IMR-90 (cell line): Measurements from ENCODE around the gene RIN1. TPM values are rescaled to one million over a fixed set of nuclear protein-coding genes. Genes with fewer than 3 reads are reported as not detected.
A peak's percentile ranks its signal among the peaks of the same experiment; 100 is the strongest.

Source experiments
- ATAC-seq: fragments of 200-7000 bp; cut with Tn5 transposase; 2 replicates; pipeline ENCODE4 v1.9.1; 2020; ENCODE audit warnings: low read depth, mild to moderate bottlenecking, moderate library complexity
- BruUV-seq: library from RNA; stranded (reverse); fragments of 400-500 nt; replicated peaks from 2 replicates; lab custom pipeline; 2021; lab: Mats Ljungman, UMichigan
- CTCF ChIA-PET: fragments of 300-600 bp; formaldehyde crosslinking; extraction: SDS; loops from one replicate; lab custom pipeline; 2021; ENCODE audit warnings: antibody characterized with exemption; lab: Yijun Ruan, JAX
- POLR2A ChIA-PET: fragments of 300-600 bp; sonication (Branson Sonifier 250); formaldehyde crosslinking; loops from one replicate; lab custom pipeline; 2022; ENCODE audit warnings: antibody characterized with exemption; ENCODE audit not compliant: unreplicated experiment; lab: Charles Lee
- DNase-seq: peaks from one replicate; pipeline ENCODE4 v3.0.0; 2013
- H2AFZ ChIP-seq: replicated peaks from 2 replicates; pipeline ENCODE3; 2013; ENCODE audit warnings: low read length, mild to moderate bottlenecking; ENCODE audit not compliant: poor library complexity
- H2AK5ac ChIP-seq: 2 replicates; pipeline ENCODE4 v1.6.1; 2013; ENCODE audit warnings: low read depth, low read length, inconsistent platforms
- H2AK9ac ChIP-seq: replicated peaks from 2 replicates; pipeline ENCODE3; 2013; ENCODE audit warnings: mild to moderate bottlenecking, low read depth, low read length, moderate library complexity; ENCODE audit not compliant: poor library complexity
- H2BK120ac ChIP-seq: 2 replicates; pipeline ENCODE4 v1.6.1; 2013; ENCODE audit warnings: low read depth, low read length, inconsistent platforms
- H2BK15ac ChIP-seq: 3 replicates; pipeline ENCODE4 v1.6.1; 2013; ENCODE audit warnings: low read depth, low read length, inconsistent platforms
- H2BK20ac ChIP-seq: 2 replicates; pipeline ENCODE4 v1.6.1; 2013; ENCODE audit warnings: low read depth, mild to moderate bottlenecking, inconsistent platforms, low read length, moderate library complexity
- H2BK5ac ChIP-seq: 2 replicates; pipeline ENCODE4 v1.6.1; 2013; ENCODE audit warnings: mild to moderate bottlenecking, low read depth, low read length, inconsistent platforms; ENCODE audit not compliant: poor library complexity, severe bottlenecking
- H3K14ac ChIP-seq: replicated peaks from 2 replicates; pipeline ENCODE4 v1.6.1; 2013; ENCODE audit warnings: low read depth, low read length, inconsistent platforms
- H3K18ac ChIP-seq: 2 replicates; pipeline ENCODE4 v1.6.1; 2013; ENCODE audit warnings: low read depth, low read length, control low read depth
- H3K23ac ChIP-seq: 2 replicates; pipeline ENCODE4 v1.6.1; 2013; ENCODE audit warnings: low read depth, low read length, inconsistent platforms
- H3K27ac ChIP-seq: 2 replicates; pipeline ENCODE4 v1.5.1; 2013; ENCODE audit warnings: mild to moderate bottlenecking, control low read depth, low read length; ENCODE audit not compliant: insufficient read depth
- H3K27me3 ChIP-seq: 2 replicates; pipeline ENCODE4 v1.6.1; 2013; ENCODE audit warnings: low read length; ENCODE audit not compliant: control insufficient read depth, insufficient read depth
- H3K36me3 ChIP-seq: 2 replicates; pipeline ENCODE4 v1.6.1; 2013; ENCODE audit warnings: low read length, mixed read lengths; ENCODE audit not compliant: control insufficient read depth, insufficient read depth
- H3K4ac ChIP-seq: 2 replicates; pipeline ENCODE4 v1.6.1; 2013; ENCODE audit warnings: low read depth, low read length, inconsistent platforms
- H3K4me1 ChIP-seq: 2 replicates; pipeline ENCODE4 v1.6.1; 2013; ENCODE audit warnings: low read length, mixed read lengths; ENCODE audit not compliant: control insufficient read depth, insufficient read depth
- H3K4me2 ChIP-seq: 2 replicates; pipeline ENCODE4 v1.6.1; 2013; ENCODE audit warnings: low read depth, mild to moderate bottlenecking, control low read depth, low read length, moderate library complexity
- H3K4me3 ChIP-seq: 2 replicates; pipeline ENCODE4 v1.5.1; 2013; ENCODE audit warnings: low read depth, mild to moderate bottlenecking, control low read depth, low read length, moderate library complexity; ENCODE audit not compliant: insufficient read depth
- H3K56ac ChIP-seq: 2 replicates; pipeline ENCODE4 v1.6.1; 2013; ENCODE audit warnings: low read length, inconsistent platforms; ENCODE audit not compliant: insufficient read depth; ENCODE audit errors: extremely low read depth
- H3K79me1 ChIP-seq, 2 experiments: 2 replicates each; pipeline ENCODE4 v1.6.1; 2013; ENCODE audit warnings: low read length in 2 of 2, inconsistent platforms in 1 of 2, low read depth in 1 of 2
- H3K9ac ChIP-seq: 2 replicates; pipeline ENCODE4 v1.6.1; 2013; ENCODE audit warnings: low read depth, low read length, control low read depth
- H3K9me1 ChIP-seq: 2 replicates; pipeline ENCODE4 v1.6.1; 2013; ENCODE audit warnings: low read length, inconsistent platforms; ENCODE audit not compliant: insufficient read depth
- H3K9me3 ChIP-seq: 2 replicates; pipeline ENCODE4 v1.6.1; 2013; ENCODE audit warnings: low read length; ENCODE audit not compliant: control insufficient read depth, insufficient read depth
- H4K20me1 ChIP-seq: 2 replicates; pipeline ENCODE4 v1.6.1; 2013; ENCODE audit warnings: low read length, inconsistent platforms; ENCODE audit not compliant: insufficient read depth
- H4K5ac ChIP-seq: 2 replicates; pipeline ENCODE4 v1.6.1; 2013; ENCODE audit warnings: mild to moderate bottlenecking, low read depth, low read length, control low read depth
- H4K8ac ChIP-seq, 2 experiments: 2 replicates each; pipeline ENCODE4 v1.6.1; 2013; ENCODE audit warnings: low read depth in 2 of 2, low read length in 2 of 2, control low read depth in 1 of 2, inconsistent platforms in 1 of 2
- H4K91ac ChIP-seq: 2 replicates; pipeline ENCODE4 v1.6.1; 2013; ENCODE audit warnings: low read depth, low read length, inconsistent platforms; ENCODE audit not compliant: insufficient read depth
- CTCF ChIP-seq: conservative IDR thresholded peaks from 2 replicates; pipeline ENCODE4 v1.5.1; 2012; ENCODE audit warnings: mild to moderate bottlenecking, low read depth, low read length, improper control_type of control experiment
- FOS ChIP-seq: fragments of 150-350 bp; IDR thresholded peaks from 2 replicates; pipeline ENCODE4 v1.6.1; 2016; ENCODE audit warnings: low read depth, low read length
- MAFK ChIP-seq: IDR thresholded peaks from 2 replicates; pipeline ENCODE4 v1.6.1; 2012; ENCODE audit warnings: low read depth, low read length, improper control_type of control experiment
- MAZ ChIP-seq: IDR thresholded peaks from 2 replicates; pipeline ENCODE4 v1.6.1; 2012; ENCODE audit warnings: low read depth, mild to moderate bottlenecking, low read length, improper control_type of control experiment, moderate library complexity, borderline replicate concordance
- NFE2L2 ChIP-seq: fragments of 150-350 bp; IDR thresholded peaks from 2 replicates; pipeline ENCODE4 v1.6.1; 2016; ENCODE audit warnings: low read depth, mild to moderate bottlenecking, low read length
- POLR2A ChIP-seq: IDR thresholded peaks from 2 replicates; pipeline ENCODE4 v1.6.1; 2012; ENCODE audit warnings: mild to moderate bottlenecking, low read depth, low read length
- RAD21 ChIP-seq: IDR thresholded peaks from 2 replicates; pipeline ENCODE4 v1.6.1; 2012; ENCODE audit warnings: low read length, improper control_type of control experiment
- RFX5 ChIP-seq: IDR thresholded peaks from 2 replicates; pipeline ENCODE4 v1.8.0; 2012; ENCODE audit warnings: low read depth, mild to moderate bottlenecking, low read length, moderate library complexity
- WGBS, 2 experiments: methylation state at CpG; one replicate each; pipeline versions ENCODE4 v1.1.5 to v1.1.7; 2013; ENCODE audit warnings: missing lambda C conversion rate in 2 of 2; ENCODE audit not compliant: insufficient read length in 1 of 2; ENCODE audit errors: extremely low coverage in 2 of 2; 5-methylcytosine and 5-hydroxymethylcytosine counted together
- dilution Hi-C: fragments of 300-500 bp; cut with HindIII; formaldehyde crosslinking; loops from one replicate; pipeline ENCODE4 v1.14.3; 2018; ENCODE audit warnings: low sequenced_read_pairs; ENCODE audit not compliant: unreplicated experiment
- in situ Hi-C: fragments of 300-500 bp; cut with MboI; formaldehyde crosslinking; loops from 3 replicates; pipeline ENCODE4 v1.14.3; 2019; ENCODE audit warnings: low sequenced_read_pairs, inconsistent platforms, mixed read lengths
- intact Hi-C: fragments of 100-400 bp; cut with micrococcal nuclease; formaldehyde crosslinking; loops from 2 replicates; pipeline ENCODE4 v1.10.0; 2022
- polyA plus RNA-seq, 3 experiments: library from polyadenylated mRNA; depleted of rRNA; stranded (reverse); fragments of >200 nt; gene quantifications; 2 replicates each; pipeline ENCODE4 v1.2.3, GENCODE V29; 2012; ENCODE audit warnings: low replicate concordance in 1 of 3
- total RNA-seq: library from RNA; depleted of rRNA; stranded (reverse); fragments of >200 nt; gene quantifications from 2 replicates; pipeline ENCODE4 v1.2.3, GENCODE V29; 2012

Gene RIN1
- total and polyA plus RNA-seq, 2 of the 4 experiments (the other 2 are of a cell fraction): 9.9 to 20.8 TPM

GRCh38 chr11:66327171-66328030 is 8.8 kb downstream of the RIN1 start:
- peak overlapping the region; percentile 63 for H3K9ac ChIP-seq
- 57% methylated on average over 9 of the region's 10 CpGs; no CpG with 5 or more reads in 1 of the 2 experiments for WGBS, 2 experiments
- H3K27me3 ChIP-seq: no peaks in the 10 kb centered on the region
- no peak overlapping the region for H3K4me3 ChIP-seq
- peak overlapping the region; percentile 100 for H2BK20ac ChIP-seq
- intact Hi-C loops (loop anchor here (1.0 kb wide), 3 partner anchors 15 to 105 kb away; partner anchors contain the start of gene YIF1A), in situ Hi-C loops (no loop called here), dilution Hi-C loops (no loop called here)
- H4K20me1 ChIP-seq: no peaks in the 10 kb centered on the region
- peak overlapping the region; percentile 96 for H4K5ac ChIP-seq
- TF ChIP-seq MAFK (peak; percentile 46; the same call in 1 of the 2 replicates), RAD21 (peak; percentile 27; the same call in 1 of the 2 replicates), RFX5 (no peak), FOS (0 out of 2 replicates have a peak, but pooled peaks have one; percentile 28), CTCF (0 out of 2 replicates have a peak, but pooled peaks have one; percentile 15), MAZ (peak; percentile 53; the same call in 1 of the 2 replicates), NFE2L2 (no peak), POLR2A (0 out of 2 replicates have a peak, but pooled peaks have one; percentile 23)
- H3K79me1 ChIP-seq: peaks cover 0 to 38% of the 10 kb centered on the region in 2 experiments; a peak in 3 of 4 replicates
- peak overlapping the region; percentile 100; the same call in 2 of the 3 replicates for H2BK15ac ChIP-seq
- H2AK5ac ChIP-seq: peak overlapping the region; percentile 100
- H3K18ac ChIP-seq: peak overlapping the region; percentile 95
- peaks cover 43% of the 10 kb centered on the region for H3K4me1 ChIP-seq
- H4K91ac ChIP-seq: peak overlapping the region; percentile 100
- peak overlapping the region; percentile 81 to 100 for H4K8ac ChIP-seq
- peak overlapping the region; percentile 90 for H3K56ac ChIP-seq
- H2BK120ac ChIP-seq: peak overlapping the region; percentile 100
- ATAC-seq: peak; percentile 64
- H3K4me2 ChIP-seq: peak overlapping the region; percentile 33
- no TSS peak for BruUV-seq
- H2BK5ac ChIP-seq: peak overlapping the region; percentile 100
- H3K23ac ChIP-seq: peak overlapping the region; percentile 100
- H3K4ac ChIP-seq: peak overlapping the region; percentile 100
- H3K14ac ChIP-seq: peak overlapping the region; percentile 100
- peak overlapping the region; percentile 94 for H2AFZ ChIP-seq
- H3K9me3 ChIP-seq: no peaks in the 10 kb centered on the region
- peak overlapping the region; percentile 95 for H3K27ac ChIP-seq
- peaks cover 5% of the 10 kb centered on the region for H3K36me3 ChIP-seq
- peak; percentile 64 for DNase-seq
- peak overlapping the region; percentile 100 for H2AK9ac ChIP-seq
- ChIA-PET POLR2A (interaction anchor here (0.9 to 1.1 kb wide), 6 partner anchors 8 to 38 kb away, joined by 3 to 18 read pairs (median 4); partner anchors contain the start of genes CD248, RIN1 and YIF1A), CTCF (interaction anchor here (0.6 to 1.0 kb wide), 4 partner anchors 14 to 62 kb away, joined by 4 read pairs; no protein-coding TSS in a partner anchor)
- peaks cover 29% of the 10 kb centered on the region for H3K9me1 ChIP-seq
